ENCODE data around the gene SLC2A6.

DNA sequence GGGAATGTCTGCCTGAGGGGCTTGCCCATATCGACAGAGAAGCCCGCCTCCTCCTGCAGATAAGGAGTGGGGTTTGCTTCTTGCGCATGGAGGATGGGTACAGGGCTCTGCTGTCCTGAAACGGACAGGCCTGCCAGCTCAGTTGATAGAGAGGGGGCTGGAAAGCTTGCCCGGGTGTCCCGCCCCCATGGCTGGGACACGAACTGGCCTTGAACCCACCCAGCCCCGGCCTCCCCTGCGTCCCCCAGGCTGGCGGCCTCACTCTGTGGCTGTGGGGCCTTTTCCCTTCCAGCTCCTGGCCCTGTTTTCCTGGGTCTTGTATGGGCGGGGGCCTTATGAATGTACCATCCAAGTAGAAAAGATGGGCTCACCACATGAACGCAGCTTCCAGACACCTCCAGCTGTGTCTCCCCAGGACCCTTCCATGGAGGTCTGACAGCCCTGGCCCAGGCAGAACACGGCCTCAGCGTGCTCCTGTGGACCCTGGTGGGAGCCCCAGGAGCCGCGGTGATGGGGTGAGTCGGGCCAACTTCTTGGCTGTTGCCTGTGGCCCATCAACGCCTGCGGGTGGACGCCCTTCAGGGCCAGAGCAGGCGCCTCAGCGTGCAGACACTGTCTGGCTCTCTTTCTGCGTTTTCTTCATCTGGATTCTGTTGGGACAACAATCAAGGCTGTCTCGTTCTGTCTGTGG, 15.9 kb upstream of the SLC2A6 start:
- TF ChIP-seq ELF1 (IDR thresholded peaks at IDR 0.05) (no peak), CTCF (IDR thresholded peaks at IDR 0.05) (no peak), CHD2 (IDR thresholded peaks at IDR 0.05; ENCODE audit: low read length, partially characterized antibody) (no peak), RFX5 (IDR thresholded peaks at IDR 0.05; ENCODE audit: low read length) (no peak), YY1 (IDR thresholded peaks at IDR 0.05; ENCODE audit: low read depth) (no peak), SIN3A (IDR thresholded peaks at IDR 0.05; ENCODE audit: borderline replicate concordance, low read depth, low read length) (no peak)
- TF ChIP-seq, protein P1, sequence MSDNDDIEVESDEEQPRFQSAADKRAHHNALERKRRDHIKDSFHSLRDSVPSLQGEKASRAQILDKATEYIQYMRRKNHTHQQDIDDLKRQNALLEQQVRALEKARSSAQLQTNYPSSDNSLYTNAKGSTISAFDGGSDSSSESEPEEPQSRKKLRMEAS (IDR thresholded peaks at IDR 0.05; ENCODE audit: low read depth), result no peak

All from SK-N-SH (cell line).